H9 (cell line): ENCODE results near the gene PACS1. TPM values are rescaled to one million over a fixed set of nuclear protein-coding genes. Genes with fewer than 3 reads are reported as not detected.

Experiments used
- DNase-seq: peaks from one replicate; pipeline ENCODE4 v3.0.0-alpha.2; 2017
- H2AFZ ChIP-seq: one replicate; pipeline ENCODE4 v1.6.1; 2013; ENCODE audit warnings: mild to moderate bottlenecking, low read length, control low read depth, moderate library complexity
- H2AK5ac ChIP-seq: 2 replicates; pipeline ENCODE4 v1.6.1; 2013; ENCODE audit warnings: low read length, control low read depth, mixed read lengths; ENCODE audit not compliant: insufficient read length
- H2BK120ac ChIP-seq: one replicate; pipeline ENCODE4 v1.6.1; 2013; ENCODE audit warnings: low read depth, mild to moderate bottlenecking, low read length, control low read depth, inconsistent platforms; ENCODE audit not compliant: poor library complexity, severe bottlenecking
- H2BK12ac ChIP-seq: 2 replicates; pipeline ENCODE4 v1.6.1; 2013; ENCODE audit warnings: low read length, control low read depth, mixed read lengths, low read depth; ENCODE audit not compliant: insufficient read length
- H2BK15ac ChIP-seq: 2 replicates; pipeline ENCODE4 v1.6.1; 2013; ENCODE audit warnings: low read depth, low read length, control low read depth
- H2BK20ac ChIP-seq: one replicate; pipeline ENCODE4 v1.6.1; 2013; ENCODE audit warnings: low read depth, mild to moderate bottlenecking, low read length, control low read depth, inconsistent platforms; ENCODE audit not compliant: poor library complexity, severe bottlenecking
- H2BK5ac ChIP-seq: 2 replicates; pipeline ENCODE4 v1.6.1; 2013; ENCODE audit warnings: low read length, control low read depth, mixed read lengths; ENCODE audit not compliant: insufficient read length
- H3K14ac ChIP-seq: 2 replicates; pipeline ENCODE4 v1.6.1; 2013; ENCODE audit warnings: low read length, control low read depth; ENCODE audit not compliant: insufficient read depth
- H3K18ac ChIP-seq: 2 replicates; pipeline ENCODE4 v1.6.1; 2013; ENCODE audit warnings: low read depth, mild to moderate bottlenecking, mixed read lengths, low read length, control low read depth; ENCODE audit not compliant: insufficient read length
- H3K23ac ChIP-seq: 2 replicates; pipeline ENCODE4 v1.6.1; 2013; ENCODE audit warnings: low read length, control low read depth, mixed read lengths, low read depth; ENCODE audit not compliant: insufficient read length
- H3K23me2 ChIP-seq: 2 replicates; pipeline ENCODE4 v1.6.1; 2013; ENCODE audit warnings: low read depth, mild to moderate bottlenecking, mixed read lengths, low read length, control low read depth; ENCODE audit not compliant: insufficient read length, poor library complexity, severe bottlenecking
- H3K27ac ChIP-seq: 2 replicates; pipeline ENCODE4 v1.5.1; 2013; ENCODE audit warnings: low read length, control low read depth, mixed read lengths, low read depth; ENCODE audit not compliant: insufficient read length
- H3K27me3 ChIP-seq: 2 replicates; pipeline ENCODE4 v1.6.1; 2013; ENCODE audit warnings: low read length, control low read depth, inconsistent platforms; ENCODE audit not compliant: insufficient read depth
- H3K4ac ChIP-seq: 2 replicates; pipeline ENCODE4 v1.6.1; 2013; ENCODE audit warnings: low read depth, mild to moderate bottlenecking, control low read depth, inconsistent platforms, low read length, moderate library complexity
- H3K4me1 ChIP-seq: 2 replicates; pipeline ENCODE4 v1.6.1; 2013; ENCODE audit warnings: low read length, control low read depth, inconsistent platforms; ENCODE audit not compliant: insufficient read depth
- H3K4me2 ChIP-seq: 2 replicates; pipeline ENCODE4 v1.6.1; 2013; ENCODE audit warnings: low read length, control low read depth, mixed read lengths; ENCODE audit not compliant: insufficient read length, insufficient read depth
- H3K56ac ChIP-seq: 2 replicates; pipeline ENCODE4 v1.6.1; 2013; ENCODE audit warnings: low read depth, mild to moderate bottlenecking, mixed read lengths, low read length, control low read depth; ENCODE audit not compliant: insufficient read length
- H3K79me1 ChIP-seq: 2 replicates; pipeline ENCODE4 v1.6.1; 2013; ENCODE audit warnings: low read depth, mild to moderate bottlenecking, moderate library complexity, low read length, control low read depth, inconsistent platforms; ENCODE audit not compliant: insufficient read depth, poor library complexity, severe bottlenecking
- H3K79me2 ChIP-seq: 2 replicates; pipeline ENCODE4 v1.6.1; 2013; ENCODE audit warnings: low read length, control low read depth, inconsistent platforms; ENCODE audit not compliant: insufficient read depth
- H3K9ac ChIP-seq: 2 replicates; pipeline ENCODE4 v1.6.1; 2013; ENCODE audit warnings: low read length, control low read depth, mixed read lengths; ENCODE audit not compliant: insufficient read length; ENCODE audit errors: extremely low read depth
- H3K9me3 ChIP-seq: one replicate; pipeline ENCODE4 v1.6.1; 2013; ENCODE audit warnings: low read depth, low read length, inconsistent platforms; ENCODE audit not compliant: control insufficient read depth
- H3T11ph ChIP-seq: one replicate; pipeline ENCODE4 v1.6.1; 2013; ENCODE audit warnings: mild to moderate bottlenecking, low read length, control low read depth, inconsistent platforms
- H4K20me1 ChIP-seq: one replicate; pipeline ENCODE4 v1.6.1; 2013; ENCODE audit not compliant: control insufficient read depth, insufficient read length, insufficient read depth
- H4K5ac ChIP-seq: 2 replicates; pipeline ENCODE4 v1.6.1; 2013; ENCODE audit warnings: low read depth, mild to moderate bottlenecking, mixed read lengths, low read length, control low read depth; ENCODE audit not compliant: insufficient read length
- H4K8ac ChIP-seq: replicated peaks from 2 replicates; pipeline ENCODE4 v1.6.1; 2013; ENCODE audit warnings: low read length, control low read depth, mixed read lengths, low read depth; ENCODE audit not compliant: insufficient read length
- H4K91ac ChIP-seq: 2 replicates; pipeline ENCODE4 v1.6.1; 2013; ENCODE audit warnings: low read depth, mild to moderate bottlenecking, moderate library complexity, mixed read lengths, low read length, control low read depth; ENCODE audit not compliant: insufficient read length
- H3K27ac Mint-ChIP-seq, 3 experiments: 2 replicates in 2 of 3; 3 replicates in 1 of 3; pipeline ENCODE4 v1.8.0; 2020 to 2021; ENCODE audit warnings: mixed read lengths in 3 of 3, mild to moderate bottlenecking in 1 of 3, moderate library complexity in 1 of 3
- H3K27me3 Mint-ChIP-seq: 2 replicates; pipeline ENCODE4 v1.8.0; 2021; ENCODE audit warnings: low read depth, mild to moderate bottlenecking, moderate library complexity, mixed read lengths
- H3K36me3 Mint-ChIP-seq, 3 experiments: 2 replicates in 2 of 3; 3 replicates in 1 of 3; pipeline ENCODE4 v1.8.0; 2020 to 2021; ENCODE audit warnings: low read depth in 3 of 3, mixed read lengths in 3 of 3; ENCODE audit not compliant: insufficient read depth in 1 of 3
- H3K4me1 Mint-ChIP-seq, 2 experiments: 2 replicates each; pipeline ENCODE4 v1.8.0; 2020; ENCODE audit warnings: mixed read lengths in 2 of 2
- H3K4me3 Mint-ChIP-seq, 2 experiments: 2 replicates in 1 of 2; 3 replicates in 1 of 2; pipeline ENCODE4 v1.8.0; 2020 to 2021; ENCODE audit warnings: mild to moderate bottlenecking in 2 of 2, mixed read lengths in 2 of 2, moderate library complexity in 1 of 2
- H3K9me3 Mint-ChIP-seq, 2 experiments: 2 replicates in 1 of 2; 3 replicates in 1 of 2; pipeline ENCODE4 v1.8.0; 2020; ENCODE audit warnings: mild to moderate bottlenecking in 2 of 2, mixed read lengths in 2 of 2, moderate library complexity in 1 of 2
- WGBS: extraction: QIAGEN DNeasy Blood & Tissue Kit; methylation state at CpG from one replicate; pipeline ENCODE4 v1.1.7; 2013; ENCODE audit warnings: missing lambda C conversion rate, low lambda C conversion rate, mixed read lengths; ENCODE audit not compliant: insufficient read length; ENCODE audit errors: extremely low coverage; 5-methylcytosine and 5-hydroxymethylcytosine counted together
- total RNA-seq: library from RNA; stranded (reverse); gene quantifications from 2 replicates; pipeline ENCODE4 v1.2.1, GENCODE V29; 2021
- TF ChIP-seq, protein P1 (sequence below): fragments of 200-600 bp; sonication (generic); conservative IDR thresholded peaks from 3 replicates; pipeline ENCODE4 v1.8.0; 2021; ENCODE audit warnings: antibody characterized with exemption, mild to moderate bottlenecking

Gene PACS1
- total RNA-seq, 1 experiment from 2014 or later = 35.5 TPM

DNA sequence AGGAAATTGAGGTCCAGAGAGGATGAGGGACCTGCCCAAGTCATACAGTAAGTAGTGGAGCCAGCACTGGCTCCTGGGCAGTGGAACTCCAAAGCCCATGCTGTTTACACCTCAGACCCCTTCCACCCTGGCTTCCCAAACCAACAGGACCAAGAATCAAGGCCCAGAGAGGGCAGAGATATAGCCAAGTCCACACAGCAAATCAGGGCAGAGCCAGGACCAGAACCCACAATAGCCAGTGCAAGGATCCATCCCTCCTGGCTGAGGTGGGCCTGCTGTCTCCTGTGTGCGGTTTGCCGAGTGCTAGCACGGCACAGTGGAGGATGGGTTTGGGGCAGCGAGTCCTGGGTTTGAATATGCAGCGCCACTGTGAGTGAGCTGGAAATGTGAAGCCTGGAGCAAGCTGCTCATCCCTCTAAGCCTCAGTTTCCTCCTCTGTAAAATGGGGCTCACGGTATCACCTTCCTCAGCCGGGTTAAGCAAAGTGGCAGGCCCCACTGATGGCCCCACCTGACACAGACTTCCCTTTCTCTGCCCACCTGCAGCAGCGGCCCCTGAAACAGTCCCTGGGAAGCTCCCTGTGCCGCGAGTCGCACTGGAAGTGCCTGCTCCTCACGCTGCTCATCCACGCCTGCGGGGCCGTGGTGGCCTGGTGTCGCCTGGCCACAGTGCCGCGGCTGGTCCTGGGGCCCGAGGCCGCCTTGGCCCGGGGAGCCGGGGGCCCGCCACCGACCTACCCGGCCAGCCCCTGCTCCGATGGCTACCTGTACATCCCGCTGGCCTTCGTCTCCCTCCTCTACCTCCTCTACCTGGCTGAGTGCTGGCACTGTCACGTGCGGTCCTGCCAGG lies 223.9 kb downstream of the PACS1 start:
- H3T11ph ChIP-seq = no peak overlapping the region
- no peaks in the 10 kb centered on the region for H3K79me2 ChIP-seq
- no peak overlapping the region for H2BK5ac ChIP-seq
- no peak overlapping the region for H4K5ac ChIP-seq
- no peaks in the 10 kb centered on the region for H3K79me1 ChIP-seq
- Mint-ChIP-seq H3K9me3 (no peaks in the 10 kb centered on the region), H3K4me1 (peaks cover 24 to 32% of the 10 kb centered on the region in 2 experiments), H3K27ac (no peak overlapping the region), H3K4me3 (no peak overlapping the region; a peak in 2 of 5 replicates), H3K36me3 (peaks cover 0 to 2% (median 0%) of the 10 kb centered on the region in 3 experiments; a peak in 2 of 7 replicates), H3K27me3 (peaks cover 42% of the 10 kb centered on the region)
- TF ChIP-seq, protein P1, sequence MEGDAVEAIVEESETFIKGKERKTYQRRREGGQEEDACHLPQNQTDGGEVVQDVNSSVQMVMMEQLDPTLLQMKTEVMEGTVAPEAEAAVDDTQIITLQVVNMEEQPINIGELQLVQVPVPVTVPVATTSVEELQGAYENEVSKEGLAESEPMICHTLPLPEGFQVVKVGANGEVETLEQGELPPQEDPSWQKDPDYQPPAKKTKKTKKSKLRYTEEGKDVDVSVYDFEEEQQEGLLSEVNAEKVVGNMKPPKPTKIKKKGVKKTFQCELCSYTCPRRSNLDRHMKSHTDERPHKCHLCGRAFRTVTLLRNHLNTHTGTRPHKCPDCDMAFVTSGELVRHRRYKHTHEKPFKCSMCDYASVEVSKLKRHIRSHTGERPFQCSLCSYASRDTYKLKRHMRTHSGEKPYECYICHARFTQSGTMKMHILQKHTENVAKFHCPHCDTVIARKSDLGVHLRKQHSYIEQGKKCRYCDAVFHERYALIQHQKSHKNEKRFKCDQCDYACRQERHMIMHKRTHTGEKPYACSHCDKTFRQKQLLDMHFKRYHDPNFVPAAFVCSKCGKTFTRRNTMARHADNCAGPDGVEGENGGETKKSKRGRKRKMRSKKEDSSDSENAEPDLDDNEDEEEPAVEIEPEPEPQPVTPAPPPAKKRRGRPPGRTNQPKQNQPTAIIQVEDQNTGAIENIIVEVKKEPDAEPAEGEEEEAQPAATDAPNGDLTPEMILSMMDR = no peak
- no peak overlapping the region for H2AFZ ChIP-seq
- H4K20me1 ChIP-seq = no peaks in the 10 kb centered on the region
- H3K23me2 ChIP-seq = peaks cover 9% of the 10 kb centered on the region
- no peak overlapping the region for H3K56ac ChIP-seq
- no peak overlapping the region for H4K91ac ChIP-seq
- H3K4ac ChIP-seq = no peak overlapping the region
- no peak overlapping the region for H3K9ac ChIP-seq
- H4K8ac ChIP-seq = no peak overlapping the region
- WGBS = no CpG with 5 or more reads among the region's 30 CpGs
- no peak overlapping the region for H2BK12ac ChIP-seq
- no peak for DNase-seq
- no peak overlapping the region for H2AK5ac ChIP-seq
- H3K23ac ChIP-seq = no peak overlapping the region
- H3K27ac ChIP-seq = no peak overlapping the region
- H2BK15ac ChIP-seq = no peak overlapping the region
- H3K4me2 ChIP-seq = no peak overlapping the region
- H2BK20ac ChIP-seq = no peak overlapping the region
- peaks cover 4% of the 10 kb centered on the region for H3K4me1 ChIP-seq
- no peaks in the 10 kb centered on the region for H3K9me3 ChIP-seq
- H3K18ac ChIP-seq = no peak overlapping the region
- H2BK120ac ChIP-seq = no peak overlapping the region
- H3K14ac ChIP-seq = no peak overlapping the region
- peaks cover 8% of the 10 kb centered on the region; the same call in 1 of the 2 replicates for H3K27me3 ChIP-seq

Other genes with a start within 250 kb of the PACS1 start
- gene SNX32, start 236.3 kb upstream of the PACS1 start, total RNA-seq = 0.88 and 1.2 TPM in 2 replicates
- gene CFL1, start 212.1 kb upstream of the PACS1 start, total RNA-seq = 1,107 and 1,147 TPM in 2 replicates
- 45.0 and 49.2 TPM in 2 replicates for gene MUS81, start 209.8 kb upstream of the PACS1 start, total RNA-seq
- gene EFEMP2, start 197.5 kb upstream of the PACS1 start, total RNA-seq = 22.9 and 26.2 TPM in 2 replicates
- gene CTSW, start 190.4 kb upstream of the PACS1 start, total RNA-seq = not detected in 2 replicates
- 86.8 and 87.0 TPM in 2 replicates for gene FIBP, start 181.8 kb upstream of the PACS1 start, total RNA-seq
- 23.3 and 23.4 TPM in 2 replicates for gene CCDC85B, start 179.6 kb upstream of the PACS1 start, total RNA-seq
- gene FOSL1, start 169.9 kb upstream of the PACS1 start, total RNA-seq = 33.7 and 36.1 TPM in 2 replicates
- gene C11orf68, start 151.2 kb upstream of the PACS1 start, total RNA-seq = 14.0 and 15.7 TPM in 2 replicates
- gene DRAP1, start 150.8 kb upstream of the PACS1 start, total RNA-seq = 101 and 105 TPM in 2 replicates
- gene TSGA10IP, start 124.8 kb upstream of the PACS1 start, total RNA-seq = 2.2 and 3.1 TPM in 2 replicates
- gene SART1, start 108.5 kb upstream of the PACS1 start, total RNA-seq = 52.0 and 57.8 TPM in 2 replicates
- 46.7 and 52.6 TPM in 2 replicates for gene EIF1AD, start 68.1 kb upstream of the PACS1 start, total RNA-seq
- 346 and 359 TPM in 2 replicates for gene BANF1, start 67.8 kb upstream of the PACS1 start, total RNA-seq
- gene CST6, start 58.3 kb upstream of the PACS1 start, total RNA-seq = not detected in 2 replicates
- not detected in 2 replicates for gene CATSPER1, start 43.8 kb upstream of the PACS1 start, total RNA-seq
- 17.2 and 19.8 TPM in 2 replicates for gene GAL3ST3, start 21.1 kb upstream of the PACS1 start, total RNA-seq
- gene SF3B2, start 17.9 kb upstream of the PACS1 start, total RNA-seq = 237 and 248 TPM in 2 replicates
- gene KLC2, start 187.4 kb downstream of the PACS1 start, total RNA-seq = 56.7 and 59.7 TPM in 2 replicates
- 118 and 122 TPM in 2 replicates for gene RAB1B, start 198.4 kb downstream of the PACS1 start, total RNA-seq
- gene CNIH2, start 207.9 kb downstream of the PACS1 start, total RNA-seq = 11.8 and 12.0 TPM in 2 replicates
- gene YIF1A, start 218.9 kb downstream of the PACS1 start, total RNA-seq = 64.3 and 71.6 TPM in 2 replicates
- 1.2 and 1.4 TPM in 2 replicates for gene TMEM151A, start 221.6 kb downstream of the PACS1 start, total RNA-seq
- 1.3 and 1.5 TPM in 2 replicates for gene CD248, start 246.8 kb downstream of the PACS1 start, total RNA-seq